ENCODE results near the gene PELI3. TPM values are rescaled to one million over a fixed set of nuclear protein-coding genes. Genes with fewer than 3 reads are reported as not detected.

Gene PELI3
- total RNA-seq, 1 donor from 2014 or later, result 15.3 TPM

GRCh38 chr11:66505276-66505816 is 38.6 kb downstream of the PELI3 start:
- Mint-ChIP-seq H3K36me3 (ENCODE audit: low read depth) (peaks cover 17% of the 10 kb centered on the region), H3K4me3 (no peak overlapping the region), H3K27me3 (ENCODE audit: insufficient read depth) (no peaks in the 10 kb centered on the region), H3K27ac (no peak overlapping the region), H3K4me1 (ENCODE audit: low read depth) (no peaks in the 10 kb centered on the region), H3K9me3 (no peaks in the 10 kb centered on the region)
- intact Hi-C loops (cut with micrococcal nuclease), result no loop called here
- no peak for DNase-seq (ENCODE audit: low spot score)

- no peak for DNase-seq (ENCODE audit: low spot score)
- H3K4me3 Mint-ChIP-seq, result no peak overlapping the region
- peaks cover 10% of the 10 kb centered on the region for H3K4me1 Mint-ChIP-seq (ENCODE audit: low read depth)
- intact Hi-C loops (cut with micrococcal nuclease), result no loop called here
- no peaks in the 10 kb centered on the region for H3K9me3 Mint-ChIP-seq
- no peak overlapping the region for H3K27ac Mint-ChIP-seq
- H3K36me3 Mint-ChIP-seq (ENCODE audit: low read depth), result peaks cover 10% of the 10 kb centered on the region
- H3K27me3 Mint-ChIP-seq (ENCODE audit: insufficient read depth), result no peaks in the 10 kb centered on the region
These were observed 42.4 kb downstream of the PELI3 start for GRCh38 chr11:66509131-66509561.

GRCh38 chr11:66510271-66510989 is 43.7 kb downstream of the PELI3 start, which contains the start of gene BBS1:
Gene BBS1 (plus strand): TSS chr11:66510635. CDS start chr11:66510660, 25 bp downstream.
- intact Hi-C loops (cut with micrococcal nuclease), result loop anchor here (1.0 to 2.0 kb wide), 4 partner anchors 30 to 168 kb away; partner anchors contain the start of genes ACTN3, DPP3, PELI3 and ZDHHC24
- peak within 1 kb of the TSS; percentile 90 for H3K4me3 Mint-ChIP-seq
- H3K36me3 Mint-ChIP-seq (ENCODE audit: low read depth), result peaks cover 7% of the 10 kb centered on the region
- H3K27me3 Mint-ChIP-seq (ENCODE audit: insufficient read depth), result no peaks in the 10 kb centered on the region
- no peaks in the 10 kb centered on the region for H3K9me3 Mint-ChIP-seq
- peak within 1 kb of the TSS; percentile 61 for H3K27ac Mint-ChIP-seq
- H3K4me1 Mint-ChIP-seq (ENCODE audit: low read depth), result peaks cover 10% of the 10 kb centered on the region
- peak; percentile 77 for DNase-seq (ENCODE audit: low spot score)

GRCh38 chr11:66510990-66511339 is 44.3 kb downstream of the PELI3 start:
- intact Hi-C loops (cut with micrococcal nuclease), result loop anchor here (1.0 to 2.0 kb wide), 4 partner anchors 31 to 167 kb away; partner anchors contain the start of genes ACTN3, DPP3, PELI3 and ZDHHC24
- peaks cover 7% of the 10 kb centered on the region for H3K36me3 Mint-ChIP-seq (ENCODE audit: low read depth)
- peak overlapping the region; percentile 61 for H3K27ac Mint-ChIP-seq
- H3K27me3 Mint-ChIP-seq (ENCODE audit: insufficient read depth), result no peaks in the 10 kb centered on the region
- H3K4me3 Mint-ChIP-seq, result peak overlapping the region; percentile 90
- no peaks in the 10 kb centered on the region for H3K9me3 Mint-ChIP-seq
- no peak for DNase-seq (ENCODE audit: low spot score)
- peaks cover 10% of the 10 kb centered on the region for H3K4me1 Mint-ChIP-seq (ENCODE audit: low read depth)

- Mint-ChIP-seq H3K27ac (no peak overlapping the region), H3K4me1 (ENCODE audit: low read depth) (peaks cover 5% of the 10 kb centered on the region), H3K27me3 (ENCODE audit: insufficient read depth) (no peaks in the 10 kb centered on the region), H3K36me3 (ENCODE audit: low read depth) (peaks cover 17% of the 10 kb centered on the region), H3K4me3 (no peak overlapping the region), H3K9me3 (no peaks in the 10 kb centered on the region)
- no peak for DNase-seq (ENCODE audit: low spot score)
- intact Hi-C loops (cut with micrococcal nuclease), result no loop called here
These were observed 56.9 kb downstream of the PELI3 start for GRCh38 chr11:66523611-66524010.

GRCh38 chr11:66524304-66525040 is 57.8 kb downstream of the PELI3 start:
- Mint-ChIP-seq H3K27me3 (ENCODE audit: insufficient read depth) (no peaks in the 10 kb centered on the region), H3K4me3 (no peak overlapping the region), H3K27ac (no peak overlapping the region), H3K36me3 (ENCODE audit: low read depth) (peaks cover 17% of the 10 kb centered on the region), H3K4me1 (ENCODE audit: low read depth) (peaks cover 5% of the 10 kb centered on the region), H3K9me3 (no peaks in the 10 kb centered on the region)
- intact Hi-C loops (cut with micrococcal nuclease), result no loop called here
- no peak for DNase-seq (ENCODE audit: low spot score)

Other genes starting within 250 kb of the PELI3 start
- 56.3 and 62.1 TPM in 2 replicates for gene KLC2, start 209.2 kb upstream of the PELI3 start, total RNA-seq
- 123 and 124 TPM in 2 replicates for gene RAB1B, start 198.3 kb upstream of the PELI3 start, total RNA-seq
- gene CNIH2, start 188.7 kb upstream of the PELI3 start, total RNA-seq, result 1.7 and 1.8 TPM in 2 replicates
- 125 and 127 TPM in 2 replicates for gene YIF1A, start 177.8 kb upstream of the PELI3 start, total RNA-seq
- not detected in 2 replicates for gene TMEM151A, start 175.0 kb upstream of the PELI3 start, total RNA-seq
- 0.10 TPM in 1 of 2 replicates, not detected in the other for gene CD248, start 149.9 kb upstream of the PELI3 start, total RNA-seq
- gene RIN1, start 130.5 kb upstream of the PELI3 start, total RNA-seq, result 0.78 and 0.86 TPM in 2 replicates
- gene BRMS1, start 121.8 kb upstream of the PELI3 start, total RNA-seq, result 63.1 and 67.1 TPM in 2 replicates
- gene B4GAT1, start 119.3 kb upstream of the PELI3 start, total RNA-seq, result 10.6 and 12.1 TPM in 2 replicates
- gene SLC29A2, start 95.1 kb upstream of the PELI3 start, total RNA-seq, result 14.3 and 16.6 TPM in 2 replicates
- not detected in 2 replicates for gene NPAS4, start 45.9 kb upstream of the PELI3 start, total RNA-seq
- gene MRPL11, start 28.1 kb upstream of the PELI3 start, total RNA-seq, result 93.0 and 93.6 TPM in 2 replicates
- gene DPP3, start 13.5 kb downstream of the PELI3 start, total RNA-seq, result 102 and 112 TPM in 2 replicates
- 18.0 and 18.1 TPM in 2 replicates for gene BBS1, start 43.7 kb downstream of the PELI3 start, total RNA-seq
- gene ZDHHC24, start 79.1 kb downstream of the PELI3 start, total RNA-seq, result 14.6 and 15.6 TPM in 2 replicates
- gene ACTN3, start 80.0 kb downstream of the PELI3 start, total RNA-seq, result 0.05 TPM in 1 of 2 replicates, not detected in the other
- gene CTSF, start 101.7 kb downstream of the PELI3 start, total RNA-seq, result 0.71 and 0.73 TPM in 2 replicates
- gene CCDC87, start 126.2 kb downstream of the PELI3 start, total RNA-seq, result 0.29 and 0.37 TPM in 2 replicates
- 25.3 and 32.1 TPM in 2 replicates for gene CCS, start 126.3 kb downstream of the PELI3 start, total RNA-seq
- 198 and 200 TPM in 2 replicates for gene RBM14, start 149.7 kb downstream of the PELI3 start, total RNA-seq
- gene RBM4, start 171.8 kb downstream of the PELI3 start, total RNA-seq, result 131 and 133 TPM in 2 replicates
- gene RBM4B, start 211.0 kb downstream of the PELI3 start, total RNA-seq, result 14.3 and 16.6 TPM in 2 replicates